IPS-18c (cell line): ENCODE measurements around the gene PPP1R15A.
"Not testable (repeated sequence)": the region's sequence is repeated elsewhere in the genome, so short reads cannot be mapped to it uniquely, and the experiment has no call there.

ENCODE experiments used
- H3K4me3 ChIP-seq: 2 replicates; pipeline ENCODE4 v1.7.0; 2013; ENCODE audit warnings: low read depth, mild to moderate bottlenecking, low read length, moderate library complexity; ENCODE audit not compliant: insufficient read depth
- H3K9me3 ChIP-seq: one replicate; pipeline ENCODE4 v1.6.1; 2013; ENCODE audit warnings: mild to moderate bottlenecking, low read length, moderate library complexity; ENCODE audit not compliant: control insufficient read depth, insufficient read depth

The PPP1R15A gene

DNA sequence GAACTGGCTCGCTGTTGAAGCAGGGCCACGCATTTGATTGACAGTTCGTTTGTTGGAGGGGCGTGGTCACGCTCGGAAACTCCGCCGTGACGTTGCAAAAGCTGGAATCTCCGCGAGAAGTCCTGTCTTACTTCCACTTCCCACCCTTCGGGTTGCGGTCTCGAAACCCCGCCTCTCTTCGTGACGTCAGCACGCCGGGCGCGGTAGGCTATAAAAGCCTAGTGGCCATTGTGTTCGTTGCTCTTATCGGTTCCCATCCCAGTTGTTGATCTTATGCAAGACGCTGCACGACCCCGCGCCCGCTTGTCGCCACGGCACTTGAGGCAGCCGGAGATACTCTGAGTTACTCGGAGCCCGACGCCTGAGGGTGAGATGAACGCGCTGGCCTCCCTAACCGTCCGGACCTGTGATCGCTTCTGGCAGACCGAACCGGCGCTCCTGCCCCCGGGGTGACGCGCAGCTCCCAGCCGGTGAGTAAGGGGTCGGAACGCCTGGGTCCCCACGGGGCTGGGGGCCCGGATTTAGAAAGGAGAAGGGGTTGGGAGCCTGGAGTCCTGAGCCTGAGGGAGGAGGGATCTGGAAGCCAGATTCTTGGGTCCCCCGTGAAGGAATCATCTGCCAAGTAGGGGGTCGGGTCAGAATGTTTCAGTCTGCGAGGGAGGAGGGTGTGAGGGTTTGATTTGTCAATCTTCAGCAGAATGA is at the start of gene PPP1R15A:
PPP1R15A (plus strand) TSS at position 240 of the 702 bp plus-strand sequence. CDS start 813 bp downstream, outside the sequence.
- H3K9me3 ChIP-seq = no peaks in the 10 kb centered on the region
- peak within 1 kb of the TSS; percentile 66 for H3K4me3 ChIP-seq

DNA sequence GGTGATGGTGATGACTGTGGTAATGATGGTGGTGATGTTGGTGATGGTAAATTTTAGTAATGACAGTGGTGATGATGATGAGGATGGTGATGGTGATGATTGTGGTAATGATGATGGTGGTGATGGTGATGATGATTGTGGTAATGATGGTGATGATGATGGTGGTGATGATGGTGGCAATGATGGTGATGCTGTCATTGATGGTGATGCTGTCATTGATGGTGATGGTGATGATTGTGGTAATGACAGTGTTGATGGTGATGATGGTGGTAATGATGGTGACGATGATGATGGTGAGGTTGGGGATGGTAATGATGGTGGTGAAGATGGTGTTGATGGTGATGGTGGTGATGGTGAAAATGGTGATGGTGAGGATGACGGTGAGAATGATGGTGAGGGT is 49.7 kb upstream of the PPP1R15A start:
- Histone ChIP-seq H3K9me3 (no peaks in the 10 kb centered on the region), H3K4me3 (no peak overlapping the region)

DNA sequence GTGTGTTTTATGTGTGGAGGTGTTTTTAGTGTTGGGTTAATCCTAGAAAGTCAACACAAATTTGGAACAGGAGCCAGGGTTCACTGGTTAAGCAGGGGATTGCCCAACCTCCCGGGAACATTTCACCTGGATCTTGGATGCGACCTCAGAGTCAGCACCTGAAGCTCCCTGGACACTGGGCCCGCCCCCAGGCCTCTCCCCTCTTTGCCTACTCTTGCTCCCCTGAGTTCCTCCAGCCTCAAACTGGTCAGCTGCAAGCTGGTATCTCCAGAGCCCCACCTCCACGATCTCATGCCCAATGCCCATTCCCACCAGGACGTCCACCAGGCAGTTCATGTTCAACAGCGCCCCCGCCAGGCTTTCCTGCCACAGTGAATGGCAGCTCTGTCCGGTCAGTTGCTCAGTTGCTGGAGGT is 45.6 kb upstream of the PPP1R15A start:
- H3K4me3 ChIP-seq = no peak overlapping the region
- no peaks in the 10 kb centered on the region for H3K9me3 ChIP-seq

DNA sequence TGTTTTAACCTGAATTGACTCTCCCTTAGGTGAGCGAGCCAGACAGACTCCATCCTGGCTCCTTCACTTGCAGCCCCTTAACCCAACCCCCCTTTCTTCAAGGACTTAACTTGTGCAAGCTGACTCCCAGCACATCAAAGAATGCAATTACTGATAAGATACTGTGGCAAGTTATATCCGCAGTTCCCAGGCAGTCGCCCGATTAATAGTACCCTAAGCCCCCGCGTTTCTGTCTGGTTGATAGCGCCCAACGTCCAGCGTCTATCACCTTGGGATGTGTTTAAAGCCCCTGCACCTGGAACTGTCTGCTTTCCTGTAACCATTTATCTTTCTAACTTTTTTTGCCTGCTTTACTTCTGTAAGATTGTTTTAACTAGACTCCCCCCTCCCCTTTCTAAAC is 42.1 kb upstream of the PPP1R15A start:
- no peak overlapping the region for H3K4me3 ChIP-seq
- H3K9me3 ChIP-seq = no peaks in the 10 kb centered on the region

DNA sequence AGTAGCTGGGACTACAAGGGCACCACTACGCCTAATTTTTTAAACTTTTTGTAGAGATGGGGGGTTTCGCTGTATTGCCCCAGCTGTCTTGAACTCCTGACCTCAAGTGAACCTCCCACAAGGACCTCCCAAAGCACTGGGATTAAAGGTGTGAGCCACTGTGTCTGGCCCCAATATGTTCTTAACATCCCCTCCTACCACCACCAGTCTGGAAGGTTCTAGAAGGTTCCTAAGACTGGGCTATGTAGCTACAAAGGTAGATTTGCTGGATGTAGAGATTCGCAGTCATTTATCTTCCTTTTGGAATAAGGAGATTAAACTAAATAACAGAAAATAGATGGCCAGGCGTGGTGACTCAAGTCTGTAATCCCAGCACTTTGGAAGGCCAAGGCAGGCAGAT is 41.3 kb upstream of the PPP1R15A start:
- H3K4me3 ChIP-seq = no peak overlapping the region
- no peaks in the 10 kb centered on the region for H3K9me3 ChIP-seq

DNA sequence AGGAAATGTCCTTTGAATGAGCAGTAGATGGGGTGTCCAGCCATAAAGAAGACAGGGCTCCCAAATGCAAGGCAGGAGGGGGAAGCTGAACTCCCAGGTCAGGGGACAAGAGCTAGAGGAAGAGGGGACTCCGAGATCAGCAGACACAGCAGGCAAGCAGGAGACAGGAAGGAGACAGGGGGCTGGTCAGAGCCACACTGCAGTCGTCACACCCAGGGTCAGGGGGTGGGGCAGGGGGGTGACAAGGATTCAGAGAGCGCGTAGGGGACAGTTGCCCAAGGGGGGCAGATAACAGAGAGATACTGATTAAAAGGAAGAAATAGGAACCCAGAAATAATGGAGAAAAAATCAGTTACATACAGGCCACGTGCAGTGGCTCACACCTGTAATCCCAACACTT is 39.2 kb upstream of the PPP1R15A start:
- Histone ChIP-seq H3K4me3 (no peak overlapping the region), H3K9me3 (no peaks in the 10 kb centered on the region)

DNA sequence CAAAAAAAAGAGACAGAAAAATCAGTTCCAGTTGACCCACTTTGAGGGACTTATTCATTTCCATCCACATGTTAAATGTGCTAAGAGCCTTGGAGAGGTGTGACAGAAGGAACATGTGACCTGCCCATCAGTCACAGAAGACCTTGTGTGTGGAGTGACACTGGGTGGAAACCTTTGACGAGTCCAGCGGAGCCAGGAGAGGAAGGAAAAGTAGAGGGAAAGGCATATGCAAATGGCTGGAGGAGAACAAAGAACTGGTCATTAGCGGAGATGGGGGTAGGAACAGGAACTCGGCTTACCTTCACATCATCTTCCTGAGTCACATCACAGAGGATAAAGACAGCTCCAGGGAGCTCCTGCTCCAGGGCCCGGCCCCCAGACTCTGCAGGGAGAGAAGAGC is 38.2 kb upstream of the PPP1R15A start:
- no peak overlapping the region for H3K4me3 ChIP-seq
- no peaks in the 10 kb centered on the region for H3K9me3 ChIP-seq

DNA sequence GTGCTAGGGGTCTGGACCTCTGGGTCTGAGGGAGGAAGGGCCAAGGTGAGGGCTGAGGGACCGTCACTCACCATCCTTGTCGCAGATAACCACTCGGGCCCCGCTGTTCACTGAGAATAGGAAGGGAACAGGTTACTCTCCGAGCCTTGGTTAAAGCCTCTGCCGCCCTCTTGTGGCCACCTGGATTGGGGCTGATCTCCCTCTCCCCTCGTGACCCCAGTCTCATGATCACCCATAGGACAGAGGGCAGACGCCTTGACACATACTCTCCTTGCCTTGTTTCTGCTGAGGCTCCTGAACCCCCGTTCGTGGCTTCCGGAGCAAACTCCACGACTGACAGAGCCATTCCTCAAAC is 36.5 kb upstream of the PPP1R15A start:
- H3K9me3 ChIP-seq = no peaks in the 10 kb centered on the region
- H3K4me3 ChIP-seq = peak overlapping the region; percentile 69

DNA sequence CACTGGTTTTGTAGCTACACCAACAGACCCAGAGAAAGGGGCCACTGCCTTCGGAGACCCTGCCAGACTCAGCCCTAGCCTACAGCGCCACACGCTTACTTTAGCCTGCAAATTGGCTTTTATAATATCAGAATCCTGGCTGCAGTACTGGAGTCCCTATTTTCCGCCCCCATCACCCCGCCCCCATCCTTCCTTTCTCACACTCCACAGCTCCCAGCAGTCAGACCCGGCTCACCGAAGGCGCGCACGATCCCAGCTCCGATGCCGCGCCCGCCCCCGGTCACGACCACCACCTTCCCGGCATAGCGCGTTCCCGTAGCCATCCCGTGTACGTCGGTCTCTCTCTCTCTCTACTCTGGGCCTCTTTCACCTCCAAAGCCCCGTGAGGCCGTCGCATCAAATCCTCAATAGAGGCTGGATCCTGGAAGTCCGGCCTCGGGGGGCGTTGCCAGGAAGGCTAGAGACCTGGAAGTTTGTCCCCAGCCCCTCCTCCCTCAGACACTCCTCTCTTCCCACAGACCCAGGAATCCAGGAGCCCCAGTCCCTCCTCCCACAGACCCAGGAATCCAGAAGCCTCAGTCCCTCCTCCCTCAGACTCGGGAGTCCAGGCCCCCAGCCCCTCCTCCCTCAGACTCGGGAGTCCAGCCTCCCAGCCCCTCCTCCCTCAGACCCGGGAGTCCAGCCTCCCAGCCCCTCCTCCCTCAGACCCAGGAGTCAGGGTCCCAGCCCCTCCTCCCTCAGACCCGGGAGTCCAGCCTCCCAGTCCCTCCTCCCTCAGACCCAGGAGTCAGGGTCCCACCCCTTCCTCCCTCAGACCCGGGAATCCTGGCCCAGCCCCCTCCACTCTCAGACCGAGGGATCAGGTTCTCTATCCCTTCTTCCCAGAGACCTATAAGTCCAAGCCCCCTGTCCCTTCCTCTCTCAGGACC is 35.9 kb upstream of the PPP1R15A start, which contains the start of gene HSD17B14:
HSD17B14 (minus strand) TSS at position 403 of the 929 bp plus-strand sequence; CDS start at position 323, 80 bp downstream.
- Histone ChIP-seq H3K9me3 (no peaks in the 10 kb centered on the region), H3K4me3 (peak within 1 kb of the TSS; percentile 69)

DNA sequence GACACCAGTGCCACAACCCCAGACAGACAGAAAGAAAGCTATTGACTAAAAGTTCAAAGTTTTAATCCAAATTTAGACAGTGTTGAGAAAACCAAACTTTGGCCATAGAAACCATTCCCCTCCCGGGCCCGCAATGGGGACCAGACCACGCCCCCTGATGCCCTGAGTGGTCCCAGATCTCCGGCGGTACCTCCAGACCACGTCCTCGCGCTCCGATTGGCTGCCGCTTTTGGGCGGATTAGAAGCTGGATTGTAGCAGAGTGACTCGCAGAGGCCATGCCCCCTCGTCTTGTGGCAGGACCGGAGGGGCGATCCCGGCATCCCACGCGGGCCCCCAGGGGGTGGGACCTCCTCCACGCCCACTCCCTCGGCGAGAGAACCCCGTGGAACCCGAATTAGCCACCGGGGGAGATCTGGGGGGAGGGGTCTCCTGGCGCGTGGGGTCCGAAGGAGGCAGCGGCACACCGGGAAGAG is 35.1 kb upstream of the PPP1R15A start:
- H3K4me3 ChIP-seq = peak overlapping the region; percentile 69

DNA sequence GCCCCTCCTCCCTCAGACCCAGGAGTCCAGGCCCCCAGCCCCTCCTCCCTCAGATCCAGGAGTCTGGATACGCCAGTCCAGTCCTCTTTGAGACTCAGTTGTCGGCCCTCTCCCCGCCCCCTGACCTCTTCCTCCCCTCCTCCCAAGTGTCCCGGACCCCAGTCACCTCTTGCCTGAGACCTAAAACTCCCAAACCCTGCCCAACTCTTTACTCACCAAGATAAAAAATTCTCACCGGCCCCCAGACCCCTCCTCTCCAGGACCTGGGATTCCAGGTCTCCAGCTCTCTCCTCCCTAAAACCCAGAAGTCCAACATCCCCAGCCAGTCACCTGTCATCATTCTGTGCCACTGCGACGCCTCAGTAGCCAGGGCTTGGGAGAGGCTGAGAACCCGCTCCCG is 34.5 kb upstream of the PPP1R15A start:
- Histone ChIP-seq H3K4me3 (peak overlapping the region; percentile 69), H3K9me3 (no peaks in the 10 kb centered on the region)

More for the DNA sequence above, 35.1 kb upstream of the PPP1R15A start:
- H3K9me3 ChIP-seq = no peaks in the 10 kb centered on the region

DNA sequence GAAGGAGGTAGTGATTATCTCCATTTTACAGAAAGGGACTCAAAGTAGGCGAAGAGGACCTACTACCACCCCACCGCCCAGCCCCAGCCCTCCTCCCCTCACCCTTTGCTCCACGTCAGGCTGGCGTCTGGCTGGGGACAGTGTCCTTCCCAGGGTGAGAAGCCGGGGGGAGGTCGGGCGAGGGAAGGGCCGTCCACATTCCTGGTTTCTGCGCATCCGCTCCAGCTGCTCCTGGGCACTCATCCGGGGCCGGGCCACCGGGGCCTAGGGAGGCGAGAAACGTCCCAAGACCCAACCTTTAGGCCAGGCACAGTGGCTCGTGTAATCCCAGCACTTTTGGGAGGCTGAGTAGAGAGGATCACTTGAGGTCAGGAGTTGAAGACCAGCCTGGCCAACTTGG is 31.2 kb upstream of the PPP1R15A start:
- no peaks in the 10 kb centered on the region for H3K9me3 ChIP-seq
- no peak overlapping the region for H3K4me3 ChIP-seq

DNA sequence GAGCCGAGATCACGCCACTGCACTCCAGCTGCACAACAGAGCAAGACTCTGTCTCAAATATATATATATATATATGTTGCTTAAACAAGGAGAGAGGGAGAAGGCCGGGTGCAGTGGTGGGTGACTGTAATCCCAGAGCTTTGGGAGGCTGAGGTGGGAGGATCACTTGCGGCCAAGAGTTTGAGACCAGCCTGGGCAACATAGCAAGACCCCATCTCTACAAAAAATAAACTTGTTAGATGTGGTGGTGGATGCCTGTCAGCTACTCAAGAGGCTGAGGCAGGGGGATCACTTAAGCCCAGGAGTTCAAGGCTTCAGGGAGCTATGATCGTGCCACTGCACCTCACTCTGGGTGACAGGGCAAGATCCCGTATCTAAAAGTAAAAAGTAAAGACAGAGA is 30.6 kb upstream of the PPP1R15A start:
- Histone ChIP-seq H3K4me3 (no peak overlapping the region), H3K9me3 (no peaks in the 10 kb centered on the region)

DNA sequence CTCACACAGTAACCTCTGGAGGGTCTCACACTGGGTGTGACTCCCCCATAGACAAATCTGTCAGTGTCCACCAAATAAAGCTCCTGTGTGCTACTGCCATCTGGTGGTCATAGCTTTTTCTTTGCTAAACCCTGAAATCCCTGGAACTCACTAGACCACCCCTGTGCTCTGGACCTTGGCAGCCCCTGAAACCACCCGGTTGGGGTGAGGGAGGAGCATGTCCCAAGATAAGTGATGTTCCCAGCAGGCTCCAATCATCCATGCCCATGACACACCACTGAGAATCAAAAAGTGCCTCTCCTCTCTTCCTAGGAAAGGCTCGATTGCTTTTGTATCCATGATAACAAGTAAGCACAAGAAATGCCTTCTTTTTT is 29.4 kb upstream of the PPP1R15A start:
- H3K9me3 ChIP-seq = no peaks in the 10 kb centered on the region

DNA sequence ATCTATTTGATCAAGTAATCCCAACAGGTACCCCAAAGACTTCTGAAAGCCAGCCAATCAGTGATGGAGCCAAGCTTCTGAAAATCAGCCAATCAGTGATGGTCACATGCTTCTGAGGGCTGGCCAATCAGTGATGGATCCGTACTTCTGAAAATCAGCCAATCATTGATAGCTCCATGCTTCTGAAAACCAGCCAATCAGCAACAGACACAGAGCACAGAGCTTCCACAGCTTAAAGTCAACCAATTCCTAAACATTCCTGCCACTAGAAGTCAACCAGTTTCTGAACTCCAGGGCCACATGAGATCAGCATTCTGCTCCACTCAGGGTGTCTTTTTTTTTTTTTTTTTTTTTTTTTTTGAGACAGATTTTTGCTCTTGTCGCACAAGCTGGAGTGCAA is 27.7 kb upstream of the PPP1R15A start:
- H3K9me3 ChIP-seq = no peaks in the 10 kb centered on the region
- H3K4me3 ChIP-seq = no peak overlapping the region

More for the DNA sequence above, 29.4 kb upstream of the PPP1R15A start:
- H3K4me3 ChIP-seq = no peak overlapping the region

DNA sequence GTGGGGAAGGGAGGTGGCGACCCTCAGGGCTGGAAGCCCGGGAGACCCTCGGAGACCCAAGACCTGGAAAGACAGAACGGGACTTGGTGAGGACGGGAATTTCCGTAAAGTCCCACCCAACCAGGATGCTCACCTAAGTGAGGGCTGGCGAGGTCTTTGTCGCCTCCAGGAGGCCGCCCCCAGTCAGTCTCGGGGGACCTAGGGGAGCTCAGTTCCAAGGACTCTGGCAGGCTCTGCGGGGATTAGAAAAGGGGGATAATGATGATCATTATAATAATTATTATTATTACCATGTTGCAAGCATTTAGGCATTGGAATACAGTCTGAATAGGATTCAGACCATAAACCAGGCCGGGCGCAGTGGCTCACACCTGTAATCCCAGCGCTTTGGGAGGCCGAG is 26.8 kb upstream of the PPP1R15A start:
- H3K4me3 ChIP-seq = no peak overlapping the region
- no peaks in the 10 kb centered on the region for H3K9me3 ChIP-seq

DNA sequence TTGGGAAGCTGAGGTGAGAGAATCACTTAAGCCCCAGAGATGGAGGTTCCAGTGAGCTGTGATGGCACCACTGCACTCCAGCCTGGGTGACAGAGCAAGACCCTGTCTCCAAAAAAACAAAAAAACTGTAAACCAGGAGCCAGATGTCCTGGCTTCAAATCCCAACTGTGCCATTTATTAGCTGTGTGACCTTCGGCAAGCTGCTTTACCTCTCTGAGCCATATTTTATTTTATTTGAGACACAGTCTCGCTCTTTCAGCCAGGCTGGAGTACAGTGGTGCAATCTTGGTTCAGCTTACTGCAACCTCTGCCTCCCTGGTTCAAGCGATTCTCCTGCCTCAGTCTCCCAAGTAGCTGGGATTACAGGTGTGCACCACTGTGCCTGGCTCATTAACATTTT is 25.6 kb upstream of the PPP1R15A start:
- not testable (repeated sequence) for H3K4me3 ChIP-seq, H3K9me3 ChIP-seq

DNA sequence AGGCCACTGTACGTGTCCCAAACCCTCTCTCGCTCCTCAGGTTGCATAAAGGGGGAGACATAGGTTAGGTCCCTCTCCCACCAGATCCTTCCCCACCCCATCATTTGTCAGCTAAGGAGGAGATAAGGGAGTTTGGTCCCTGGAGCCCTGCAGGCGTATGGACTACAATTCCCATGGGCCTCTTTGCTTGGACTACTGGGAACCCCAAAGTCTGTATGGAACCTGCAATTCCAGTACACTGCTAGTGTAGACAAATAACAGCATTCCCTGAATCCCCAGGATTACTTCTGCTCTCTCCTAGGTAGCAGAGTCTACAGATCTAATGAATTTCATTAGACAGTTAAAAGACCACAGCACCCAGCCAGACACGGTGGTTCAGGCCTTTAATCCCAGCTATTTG is 19.9 kb upstream of the PPP1R15A start:
- Histone ChIP-seq H3K4me3 (no peak overlapping the region), H3K9me3 (no peaks in the 10 kb centered on the region)
